ENCODE data around the gene RNASE12. TPM values are rescaled to one million over a fixed set of nuclear protein-coding genes. Genes with fewer than 3 reads are reported as not detected.
A peak's percentile ranks its signal among the peaks of the same experiment; 100 is the strongest.

RNASE12 gene
- total and polyA plus RNA-seq, 9 of the 15 experiments (the other 6 are each of a cell fraction or from before 2014, with no cell fraction given): 0.24 TPM; not detected in 8

DNA sequence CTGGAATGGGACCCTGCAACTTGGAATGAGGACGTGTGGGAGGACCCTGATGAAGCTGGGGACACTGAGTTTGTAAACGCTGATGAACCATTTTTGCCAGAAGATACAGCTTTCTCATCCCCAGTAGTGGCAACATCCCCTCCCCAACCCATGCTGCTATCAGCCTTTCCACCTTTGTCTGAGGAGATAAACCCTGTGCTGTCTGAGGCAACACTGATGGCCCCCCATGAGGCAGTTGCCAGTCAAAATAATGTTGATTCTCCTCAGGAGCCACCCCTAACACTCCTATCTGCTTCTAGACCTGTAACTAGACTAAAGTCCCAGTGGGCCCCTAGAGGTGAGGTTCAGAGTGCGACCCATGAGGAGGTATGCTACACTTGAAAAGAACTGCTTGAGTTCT lies 22.8 kb downstream of the RNASE12 start (continued):
- peak; percentile 71 for TF ChIP-seq SMAD4 (CRISPR knock-in tag; conservative IDR thresholded peaks at IDR 0.05)
- TF ChIP-seq MXI1 (IDR thresholded peaks at IDR 0.05; ENCODE audit: low read depth, low read length): no peak
- TF ChIP-seq, protein P1, sequence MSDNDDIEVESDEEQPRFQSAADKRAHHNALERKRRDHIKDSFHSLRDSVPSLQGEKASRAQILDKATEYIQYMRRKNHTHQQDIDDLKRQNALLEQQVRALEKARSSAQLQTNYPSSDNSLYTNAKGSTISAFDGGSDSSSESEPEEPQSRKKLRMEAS (CRISPR knock-in tag; IDR thresholded peaks at IDR 0.05): no peak
- no peak for TF ChIP-seq KLF13 (tag; IDR thresholded peaks at IDR 0.05; ENCODE audit: borderline replicate concordance, low read depth)
- TF ChIP-seq ZNF124 (CRISPR knock-in tag; IDR thresholded peaks at IDR 0.05): no peak
- TF ChIP-seq SMC3 (conservative IDR thresholded peaks at IDR 0.05; ENCODE audit: insufficient read depth, low read depth, low read length): no peak
- TF ChIP-seq SRSF1 (IDR thresholded peaks at IDR 0.05; ENCODE audit: low read depth, low read length): no peak
- TF ChIP-seq, protein P2, sequence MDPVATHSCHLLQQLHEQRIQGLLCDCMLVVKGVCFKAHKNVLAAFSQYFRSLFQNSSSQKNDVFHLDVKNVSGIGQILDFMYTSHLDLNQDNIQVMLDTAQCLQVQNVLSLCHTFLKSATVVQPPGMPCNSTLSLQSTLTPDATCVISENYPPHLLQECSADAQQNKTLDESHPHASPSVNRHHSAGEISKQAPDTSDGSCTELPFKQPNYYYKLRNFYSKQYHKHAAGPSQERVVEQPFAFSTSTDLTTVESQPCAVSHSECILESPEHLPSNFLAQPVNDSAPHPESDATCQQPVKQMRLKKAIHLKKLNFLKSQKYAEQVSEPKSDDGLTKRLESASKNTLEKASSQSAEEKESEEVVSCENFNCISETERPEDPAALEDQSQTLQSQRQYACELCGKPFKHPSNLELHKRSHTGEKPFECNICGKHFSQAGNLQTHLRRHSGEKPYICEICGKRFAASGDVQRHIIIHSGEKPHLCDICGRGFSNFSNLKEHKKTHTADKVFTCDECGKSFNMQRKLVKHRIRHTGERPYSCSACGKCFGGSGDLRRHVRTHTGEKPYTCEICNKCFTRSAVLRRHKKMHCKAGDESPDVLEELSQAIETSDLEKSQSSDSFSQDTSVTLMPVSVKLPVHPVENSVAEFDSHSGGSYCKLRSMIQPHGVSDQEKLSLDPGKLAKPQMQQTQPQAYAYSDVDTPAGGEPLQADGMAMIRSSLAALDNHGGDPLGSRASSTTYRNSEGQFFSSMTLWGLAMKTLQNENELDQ (CRISPR knock-in tag; IDR thresholded peaks at IDR 0.05; ENCODE audit: borderline replicate concordance): no peak
- no peak for TF ChIP-seq CBX5 (IDR thresholded peaks at IDR 0.05; ENCODE audit: borderline replicate concordance, low read depth)
- TF ChIP-seq RBM34 (IDR thresholded peaks at IDR 0.05; ENCODE audit: borderline replicate concordance, insufficient read depth, low read length): no peak
- TF ChIP-seq MTA3 (IDR thresholded peaks at IDR 0.05; ENCODE audit: borderline replicate concordance): no peak
- TF ChIP-seq BACH1 (tag; IDR thresholded peaks at IDR 0.05): no peak
- no peak for TF ChIP-seq STAG1 (CRISPR knock-in tag; IDR thresholded peaks at IDR 0.05; ENCODE audit: borderline replicate concordance)
- no peak for TF ChIP-seq FOXA3 (CRISPR knock-in tag; conservative IDR thresholded peaks at IDR 0.05 in 1 of 2, IDR thresholded peaks at IDR 0.05 in 1 of 2)
- TF ChIP-seq SRSF9 (IDR thresholded peaks at IDR 0.05; ENCODE audit: borderline replicate concordance, low read depth, low read length): no peak
- TF ChIP-seq, protein P3, sequence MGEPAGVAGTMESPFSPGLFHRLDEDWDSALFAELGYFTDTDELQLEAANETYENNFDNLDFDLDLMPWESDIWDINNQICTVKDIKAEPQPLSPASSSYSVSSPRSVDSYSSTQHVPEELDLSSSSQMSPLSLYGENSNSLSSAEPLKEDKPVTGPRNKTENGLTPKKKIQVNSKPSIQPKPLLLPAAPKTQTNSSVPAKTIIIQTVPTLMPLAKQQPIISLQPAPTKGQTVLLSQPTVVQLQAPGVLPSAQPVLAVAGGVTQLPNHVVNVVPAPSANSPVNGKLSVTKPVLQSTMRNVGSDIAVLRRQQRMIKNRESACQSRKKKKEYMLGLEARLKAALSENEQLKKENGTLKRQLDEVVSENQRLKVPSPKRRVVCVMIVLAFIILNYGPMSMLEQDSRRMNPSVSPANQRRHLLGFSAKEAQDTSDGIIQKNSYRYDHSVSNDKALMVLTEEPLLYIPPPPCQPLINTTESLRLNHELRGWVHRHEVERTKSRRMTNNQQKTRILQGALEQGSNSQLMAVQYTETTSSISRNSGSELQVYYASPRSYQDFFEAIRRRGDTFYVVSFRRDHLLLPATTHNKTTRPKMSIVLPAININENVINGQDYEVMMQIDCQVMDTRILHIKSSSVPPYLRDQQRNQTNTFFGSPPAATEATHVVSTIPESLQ (CRISPR knock-in tag; IDR thresholded peaks at IDR 0.05): no peak
- TF ChIP-seq KHSRP (IDR thresholded peaks at IDR 0.05): no peak
- no peak for TF ChIP-seq PHB (CRISPR knock-in tag; IDR thresholded peaks at IDR 0.05)
- no peak for TF ChIP-seq ZNF644 (tag; IDR thresholded peaks at IDR 0.05; ENCODE audit: low read depth)
- no peak for TF ChIP-seq ATF7 (IDR thresholded peaks at IDR 0.05)
- peak; percentile 52; the same call in 1 of the 2 replicates for TF ChIP-seq ZEB2 (IDR thresholded peaks at IDR 0.05)
- TF ChIP-seq BRD9 (IDR thresholded peaks at IDR 0.05; ENCODE audit: low read depth, partially characterized antibody): no peak
- TF ChIP-seq TRIM28 (IDR thresholded peaks at IDR 0.05): no peak
- TF ChIP-seq, protein P4, sequence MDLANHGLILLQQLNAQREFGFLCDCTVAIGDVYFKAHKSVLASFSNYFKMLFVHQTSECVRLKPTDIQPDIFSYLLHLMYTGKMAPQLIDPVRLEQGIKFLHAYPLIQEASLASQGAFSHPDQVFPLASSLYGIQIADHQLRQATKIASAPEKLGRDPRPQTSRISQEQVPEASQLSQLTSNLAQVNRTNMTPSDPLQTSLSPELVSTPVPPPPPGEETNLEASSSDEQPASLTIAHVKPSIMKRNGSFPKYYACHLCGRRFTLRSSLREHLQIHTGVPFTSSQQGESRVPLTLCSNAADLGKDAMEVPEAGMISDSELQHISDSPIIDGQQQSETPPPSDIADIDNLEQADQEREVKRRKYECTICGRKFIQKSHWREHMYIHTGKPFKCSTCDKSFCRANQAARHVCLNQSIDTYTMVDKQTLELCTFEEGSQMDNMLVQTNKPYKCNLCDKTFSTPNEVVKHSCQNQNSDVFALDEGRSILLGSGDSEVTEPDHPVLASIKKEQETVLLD (IDR thresholded peaks at IDR 0.05): no peak

All from K562 (cell line).